GM19043 (cell line): Measurements from ENCODE around the gene ELMOD3.
A peak's percentile ranks its signal among the peaks of the same experiment; 100 is the strongest.
"Not testable (repeated sequence)": the region's sequence is repeated elsewhere in the genome, so short reads cannot be mapped to it uniquely, and the experiment has no call there.

Experiments used
- ATAC-seq: cut with Tn5 transposase; IDR thresholded peaks from one replicate; pipeline ENCODE4 v1.9.1; 2021; ENCODE audit warnings: low read depth; ENCODE audit not compliant: unreplicated experiment

Gene ELMOD3

DNA sequence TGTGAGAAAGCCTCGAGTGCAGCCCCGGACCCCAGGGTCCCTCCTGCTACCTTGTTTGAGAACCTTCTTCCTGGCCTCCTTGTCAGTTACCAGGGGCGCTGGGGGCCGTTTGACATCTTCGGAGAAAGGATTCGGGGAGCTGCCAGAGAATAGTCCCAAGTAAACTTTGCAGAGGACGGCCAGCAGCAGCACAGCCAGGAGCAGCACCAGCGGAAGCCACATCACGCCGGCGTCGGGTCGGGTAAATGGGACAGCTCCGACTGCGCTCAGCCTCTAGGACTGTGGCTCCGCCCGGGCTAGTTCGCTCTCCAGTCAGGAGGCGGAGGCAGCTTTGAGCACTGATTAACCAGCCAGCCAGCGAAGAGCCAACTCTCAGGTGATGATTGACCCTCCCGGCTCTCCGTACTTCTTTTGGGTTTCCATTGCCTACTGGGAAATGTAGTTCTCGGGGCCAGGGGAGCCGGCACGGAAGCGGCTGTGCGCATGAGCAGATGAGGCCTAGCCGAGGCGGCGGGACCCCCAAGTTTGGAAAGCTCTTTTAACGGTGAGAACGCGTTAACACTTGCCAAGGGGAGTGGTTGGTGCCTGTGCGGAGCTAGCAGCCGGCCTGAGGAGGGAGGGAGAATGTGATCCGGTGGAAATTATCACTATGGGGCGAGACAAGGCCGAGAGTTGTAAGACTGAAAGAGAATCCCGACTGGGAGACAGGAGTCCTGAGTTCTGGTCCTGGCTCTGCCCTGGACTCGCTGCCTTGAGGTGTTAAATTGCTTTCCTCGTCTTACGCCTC lies at the start of gene ELMOD3, which contains the start of gene RETSAT:
TSS of gene ELMOD3 (plus strand) at position 484 of the 787 bp plus-strand sequence. CDS start 2,430 bp downstream, outside the sequence.
TSS of gene RETSAT (minus strand) at position 243 of the 787 bp plus-strand sequence. CDS start at position 222, 21 bp downstream.
- peak; percentile 98 for ATAC-seq

GRCh38 chr2:85307527-85307897 lies 47.1 kb upstream of the ELMOD3 start:
- ATAC-seq, result no peak

- ATAC-seq, result no peak
Measured at GRCh38 chr2:85308201-85308600, 46.4 kb upstream of the ELMOD3 start.

- ATAC-seq, result no peak
Measured at GRCh38 chr2:85308896-85309555, 45.5 kb upstream of the ELMOD3 start.

DNA sequence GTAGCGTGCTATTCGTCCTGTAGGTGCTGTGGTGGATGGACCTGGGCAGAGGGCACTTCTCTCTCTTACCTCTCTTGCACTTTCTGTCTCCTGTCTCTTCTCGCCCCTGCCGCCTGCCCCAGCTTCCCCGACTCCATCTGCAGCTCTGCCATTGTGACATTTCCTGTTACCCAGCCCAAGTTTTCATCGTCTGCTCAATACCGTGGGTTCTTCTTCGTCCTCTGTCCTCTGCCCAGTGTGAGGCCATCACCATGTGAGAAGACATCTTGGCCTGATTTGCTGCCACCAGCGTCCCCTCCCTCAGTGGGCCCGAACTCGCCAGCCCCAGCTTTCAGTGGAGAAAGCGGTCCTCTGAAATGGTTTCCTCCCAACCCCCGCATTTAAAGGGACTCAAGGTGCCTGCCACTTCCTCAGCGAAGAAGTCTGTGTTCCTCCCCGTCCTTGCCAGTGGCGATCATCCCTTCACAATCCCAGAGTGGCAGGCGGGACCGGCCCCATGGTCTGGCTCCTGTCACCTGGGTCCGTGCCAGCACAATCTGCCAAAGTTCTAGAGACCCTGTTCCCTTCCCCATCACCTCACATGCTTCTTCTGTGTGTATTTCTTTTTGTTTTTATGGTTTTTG lies 44.8 kb upstream of the ELMOD3 start:
- ATAC-seq, result no peak

DNA sequence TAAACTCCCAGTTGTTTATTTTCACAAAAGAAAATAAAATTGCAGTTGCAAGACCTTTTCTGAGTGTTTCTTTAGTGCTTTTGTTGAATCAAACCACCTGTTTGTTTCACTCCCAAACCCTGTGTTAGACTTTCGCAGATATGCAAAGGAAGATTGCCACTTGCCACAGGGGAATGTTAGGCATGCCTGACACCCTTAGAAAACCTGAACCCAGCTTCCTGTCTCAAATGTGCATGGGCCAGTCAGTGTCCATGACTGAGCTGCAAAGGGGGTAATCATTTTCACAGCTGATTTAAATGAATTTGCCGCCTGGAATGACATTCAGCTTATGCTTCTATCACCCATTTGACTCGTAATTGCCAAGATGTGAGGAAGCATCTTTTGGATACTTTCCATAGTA lies 44.2 kb upstream of the ELMOD3 start:
- ATAC-seq, result peak; percentile 52

GRCh38 chr2:85312404-85312803 lies 42.2 kb upstream of the ELMOD3 start:
- no peak for ATAC-seq

DNA sequence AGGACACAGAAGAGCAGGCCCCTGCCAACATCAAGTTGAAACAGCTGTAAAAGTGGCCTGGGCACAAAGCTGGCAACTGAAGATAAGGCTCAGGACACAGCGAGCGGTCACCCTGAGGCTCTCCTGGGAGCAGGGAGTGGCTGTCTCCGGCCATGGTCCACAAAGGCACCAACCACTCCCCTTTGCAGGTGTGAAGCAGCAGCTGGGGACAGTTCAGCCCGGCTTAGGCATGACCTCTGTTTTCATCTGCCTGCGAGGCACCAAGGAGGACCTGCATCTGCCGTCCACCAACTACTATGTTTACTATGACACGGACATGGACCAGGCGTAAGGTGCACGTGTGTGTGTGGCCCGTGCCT lies 39.7 kb upstream of the ELMOD3 start:
- ATAC-seq, result no peak

DNA sequence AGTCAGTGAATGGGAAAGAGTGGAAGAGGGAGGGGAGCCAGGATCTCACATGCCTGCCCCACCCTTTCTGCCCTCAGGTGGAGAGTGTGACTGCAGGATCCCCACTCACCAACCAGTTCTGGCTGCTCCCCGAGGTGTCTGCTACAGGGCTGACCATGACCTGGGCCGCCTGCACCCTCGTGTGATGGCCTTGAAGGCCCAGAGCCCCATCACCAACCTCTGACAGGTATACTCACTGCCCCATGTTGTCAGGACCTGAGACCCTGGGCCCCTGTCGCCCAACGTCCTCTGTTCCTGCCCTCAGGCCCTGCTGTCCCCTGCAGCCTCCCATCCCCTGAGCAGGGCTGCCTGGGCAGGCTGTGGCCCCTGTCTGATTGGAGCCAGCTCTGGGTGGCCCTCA lies 38.6 kb upstream of the ELMOD3 start:
- not testable (repeated sequence) for ATAC-seq

GRCh38 chr2:85318222-85319074 lies 36.1 kb upstream of the ELMOD3 start:
- no peak for ATAC-seq

- ATAC-seq, result no peak
Measured at GRCh38 chr2:85319796-85320195, 34.8 kb upstream of the ELMOD3 start.

GRCh38 chr2:85323351-85323987 lies 31.1 kb upstream of the ELMOD3 start:
- ATAC-seq, result no peak

GRCh38 chr2:85323988-85324367 lies 30.6 kb upstream of the ELMOD3 start:
- not testable (repeated sequence) for ATAC-seq

- no peak for ATAC-seq
Measured at GRCh38 chr2:85324639-85325465, 29.7 kb upstream of the ELMOD3 start.

DNA sequence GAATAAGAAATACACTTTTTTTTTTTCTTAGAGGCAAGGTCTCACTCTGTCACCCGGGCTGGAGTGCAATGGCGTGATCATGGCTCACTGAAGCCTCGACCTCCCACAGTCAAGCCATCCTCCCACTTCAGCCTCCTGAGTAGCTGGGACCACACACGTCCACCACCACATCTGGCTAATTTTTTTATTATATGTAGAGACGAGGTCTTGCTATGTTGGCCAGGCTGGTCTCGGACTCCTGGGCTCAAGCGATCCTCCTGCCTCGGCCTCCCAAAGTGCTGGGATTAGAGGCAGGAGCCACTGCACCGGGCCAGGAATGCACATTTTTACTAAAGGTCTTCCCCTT lies 29.1 kb upstream of the ELMOD3 start:
- no peak for ATAC-seq

DNA sequence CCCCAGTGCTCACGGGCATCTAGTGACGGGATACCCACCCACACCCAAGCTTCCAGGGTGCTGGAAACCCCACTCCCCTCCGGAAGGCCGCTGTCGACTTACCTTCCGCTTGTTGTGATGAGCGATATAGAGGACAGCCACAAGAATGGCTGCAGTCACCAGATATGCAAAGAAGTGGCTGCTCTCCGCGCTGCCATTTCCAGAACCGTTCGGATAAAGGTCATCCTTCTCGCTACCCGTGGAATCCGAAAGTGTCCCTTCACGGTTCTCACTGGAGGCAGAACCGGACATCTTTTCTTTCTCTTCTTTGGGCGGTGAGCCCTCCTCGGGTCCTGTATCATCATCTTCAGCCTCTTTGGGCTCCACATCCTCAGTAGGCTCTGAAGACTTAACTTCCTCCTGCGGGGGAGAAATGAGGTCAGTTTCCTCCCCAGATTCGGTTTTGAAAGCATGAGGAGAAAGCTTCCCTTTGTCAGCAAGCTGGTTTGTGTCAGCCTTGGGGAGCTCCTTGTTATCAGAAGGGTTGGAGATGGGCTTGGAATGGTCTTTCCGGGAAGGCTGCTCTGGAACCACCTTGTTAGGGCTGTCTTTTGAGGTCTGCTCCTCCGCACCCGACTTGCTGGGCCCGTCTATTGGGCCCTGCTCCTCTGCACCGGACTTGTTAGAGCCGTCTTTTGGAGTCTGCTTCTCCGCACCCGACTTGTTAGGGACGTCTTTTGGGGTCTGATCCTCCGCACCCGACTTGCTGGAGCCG lies 28.0 kb upstream of the ELMOD3 start:
- no peak for ATAC-seq

DNA sequence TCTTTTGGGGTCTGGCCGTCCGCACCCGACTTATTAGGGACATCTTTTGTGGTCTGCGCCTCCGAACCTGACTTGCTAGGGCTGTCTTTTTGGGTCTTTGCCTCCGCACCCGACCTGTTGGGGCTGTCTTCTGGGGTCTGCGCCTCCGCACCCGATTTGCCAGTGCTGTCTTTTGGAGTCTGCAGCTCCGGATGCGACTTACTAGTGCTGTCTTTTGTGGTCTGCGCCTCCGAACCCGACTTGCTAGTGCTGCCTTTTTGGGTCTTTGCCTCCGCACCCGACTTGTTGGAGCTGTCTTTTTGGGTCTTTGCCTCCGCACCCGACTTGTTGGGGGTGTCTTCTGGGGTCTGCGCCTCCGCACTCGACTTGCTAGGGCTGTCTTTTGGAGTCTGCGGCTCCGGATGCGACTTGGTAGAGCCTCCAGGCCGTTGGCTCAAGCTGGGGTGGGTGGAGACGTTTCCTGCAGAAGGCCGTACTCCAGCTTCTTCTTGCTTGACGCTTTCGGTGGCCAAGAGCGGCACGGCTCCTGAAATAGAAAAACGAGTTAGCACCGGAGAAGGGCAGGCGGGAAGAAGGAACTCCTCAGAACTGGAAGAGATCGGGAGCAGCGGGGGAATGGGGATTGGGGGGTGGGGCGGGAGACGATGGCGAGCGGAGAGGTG lies 27.3 kb upstream of the ELMOD3 start:
- ATAC-seq, result peak; percentile 35
